Fibroblast of mammary gland (primary cell): ENCODE measurements around the gene NOL4L.

Experiments used
- DNase-seq: peaks from one replicate; pipeline ENCODE4 v3.0.0-alpha.2; 2010; ENCODE audit warnings: low read depth
- H3K4me3 ChIP-seq: 2 replicates; pipeline ENCODE4 v1.5.1; 2011; ENCODE audit warnings: low read depth, mild to moderate bottlenecking, low read length, moderate library complexity; ENCODE audit not compliant: control insufficient read depth
- TF ChIP-seq, protein P1 (sequence below): conservative IDR thresholded peaks from 2 replicates; pipeline ENCODE4 v1.5.1; 2011; ENCODE audit warnings: low read depth, low read length, inconsistent platforms; ENCODE audit not compliant: control insufficient read depth, insufficient read depth

NOL4L gene

GRCh38 chr20:32447136-32448027, 137.8 kb downstream of the NOL4L start:
- TF ChIP-seq, protein P1, sequence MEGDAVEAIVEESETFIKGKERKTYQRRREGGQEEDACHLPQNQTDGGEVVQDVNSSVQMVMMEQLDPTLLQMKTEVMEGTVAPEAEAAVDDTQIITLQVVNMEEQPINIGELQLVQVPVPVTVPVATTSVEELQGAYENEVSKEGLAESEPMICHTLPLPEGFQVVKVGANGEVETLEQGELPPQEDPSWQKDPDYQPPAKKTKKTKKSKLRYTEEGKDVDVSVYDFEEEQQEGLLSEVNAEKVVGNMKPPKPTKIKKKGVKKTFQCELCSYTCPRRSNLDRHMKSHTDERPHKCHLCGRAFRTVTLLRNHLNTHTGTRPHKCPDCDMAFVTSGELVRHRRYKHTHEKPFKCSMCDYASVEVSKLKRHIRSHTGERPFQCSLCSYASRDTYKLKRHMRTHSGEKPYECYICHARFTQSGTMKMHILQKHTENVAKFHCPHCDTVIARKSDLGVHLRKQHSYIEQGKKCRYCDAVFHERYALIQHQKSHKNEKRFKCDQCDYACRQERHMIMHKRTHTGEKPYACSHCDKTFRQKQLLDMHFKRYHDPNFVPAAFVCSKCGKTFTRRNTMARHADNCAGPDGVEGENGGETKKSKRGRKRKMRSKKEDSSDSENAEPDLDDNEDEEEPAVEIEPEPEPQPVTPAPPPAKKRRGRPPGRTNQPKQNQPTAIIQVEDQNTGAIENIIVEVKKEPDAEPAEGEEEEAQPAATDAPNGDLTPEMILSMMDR = no peak
- no peak for DNase-seq
- H3K4me3 ChIP-seq = no peak overlapping the region

DNA sequence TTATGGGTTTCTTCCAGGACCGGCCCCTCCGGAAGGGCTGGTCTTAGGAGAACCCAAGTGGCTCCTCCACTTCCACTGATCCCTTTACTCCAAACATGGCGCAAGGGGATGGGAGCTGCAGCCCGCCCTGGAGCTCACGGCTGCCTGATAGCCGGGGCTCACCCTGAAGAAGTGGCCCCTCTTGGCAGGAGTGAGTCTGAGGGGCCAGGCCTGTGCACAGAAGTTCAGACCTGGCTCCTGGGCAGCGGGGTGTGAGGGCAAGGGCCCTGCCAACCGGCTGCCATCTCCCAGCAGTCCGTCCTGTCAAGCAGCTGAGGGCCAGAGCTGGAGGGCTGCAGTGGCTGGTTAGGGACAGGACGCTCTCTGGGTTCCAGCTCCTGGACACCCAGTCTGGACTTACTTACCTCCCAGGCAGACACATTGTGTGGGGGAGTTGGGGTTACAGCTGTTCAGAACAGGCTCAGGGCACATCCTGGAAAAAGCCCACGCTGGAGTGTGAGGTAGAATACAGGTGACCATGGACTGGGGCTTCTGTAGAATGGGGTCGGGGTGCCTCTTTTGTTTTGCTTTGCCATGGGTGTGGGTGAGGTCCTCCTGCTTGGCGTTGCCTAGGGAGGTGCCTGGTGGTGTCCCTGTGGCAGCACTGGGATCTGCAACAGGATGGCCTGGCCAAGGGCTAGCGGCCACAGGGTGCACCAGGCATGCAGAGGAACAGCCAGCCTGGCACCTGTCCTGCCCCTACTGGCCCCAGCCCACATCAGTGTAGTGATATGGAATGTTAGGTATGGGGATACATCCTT, 138.6 kb downstream of the NOL4L start:
- H3K4me3 ChIP-seq = no peak overlapping the region
- DNase-seq = no peak
- TF ChIP-seq, protein P1 = no peak

- H3K4me3 ChIP-seq = no peak overlapping the region
- DNase-seq = no peak
- TF ChIP-seq, protein P1 = no peak
Measured at GRCh38 chr20:32445539-32446273, 139.4 kb downstream of the NOL4L start.

- no peak overlapping the region for H3K4me3 ChIP-seq
- TF ChIP-seq, protein P1 = no peak
- DNase-seq = no peak
Measured at GRCh38 chr20:32444474-32445220, 140.5 kb downstream of the NOL4L start.

DNA sequence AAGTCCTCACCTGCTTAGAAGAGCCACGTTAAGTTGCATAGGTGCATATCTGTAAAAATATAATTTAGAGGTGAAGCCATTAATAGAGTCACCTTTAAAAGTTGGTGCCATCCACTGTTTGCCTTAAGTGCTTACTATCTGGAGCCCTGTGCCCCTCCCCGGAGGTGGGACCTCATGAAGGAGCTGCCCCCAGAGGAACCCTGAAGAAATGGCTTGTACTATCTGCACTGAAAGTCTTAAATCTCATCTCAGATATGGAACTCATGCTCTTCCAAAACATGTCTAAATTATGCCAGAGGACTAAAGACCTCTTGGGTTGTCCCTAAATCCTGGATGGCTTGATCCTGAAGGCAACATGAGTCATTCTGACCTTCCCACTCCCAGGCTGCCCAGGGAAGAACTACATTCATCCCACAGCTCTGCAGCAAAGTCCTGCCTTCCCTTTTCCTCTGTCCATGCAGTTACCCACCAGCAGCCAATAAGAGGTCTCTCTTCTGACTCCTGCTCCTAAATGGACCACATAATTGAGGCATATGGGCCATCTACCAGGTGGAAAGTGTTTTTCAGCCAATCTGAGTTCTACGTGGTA, 141.7 kb downstream of the NOL4L start:
- peak; percentile 29 for DNase-seq
- TF ChIP-seq, protein P1 = no peak
- no peak overlapping the region for H3K4me3 ChIP-seq
